Upper lobe of left lung (tissue), 4 donors: ENCODE measurements around the gene XRCC1.

Experiments used
- EP300 ChIP-seq, 4 donors: sonication (generic); formaldehyde crosslinking; IDR thresholded peaks; one replicate each; pipeline ENCODE4 v1.5.1; 2017; ENCODE audit warnings: antibody characterized with exemption in 4 of 4, control low read depth in 2 of 4
- POLR2A ChIP-seq, 4 donors: fragments of 450-650 bp; IDR thresholded peaks; one replicate each; pipeline ENCODE4 v1.5.1; 2016 to 2017; ENCODE audit warnings: antibody characterized with exemption in 4 of 4, mild to moderate bottlenecking in 2 of 4
- TF ChIP-seq, protein P1 (sequence below), 6 experiments: fragments of 450-650 bp in 4 of 6; fragments of 200-600 bp in 2 of 6; sonication (generic) in 2 of 6; IDR thresholded peaks; one replicate each; pipeline ENCODE4 v1.5.1; 2016 to 2019; ENCODE audit warnings: antibody characterized with exemption in 6 of 6

- TF ChIP-seq, protein P1, sequence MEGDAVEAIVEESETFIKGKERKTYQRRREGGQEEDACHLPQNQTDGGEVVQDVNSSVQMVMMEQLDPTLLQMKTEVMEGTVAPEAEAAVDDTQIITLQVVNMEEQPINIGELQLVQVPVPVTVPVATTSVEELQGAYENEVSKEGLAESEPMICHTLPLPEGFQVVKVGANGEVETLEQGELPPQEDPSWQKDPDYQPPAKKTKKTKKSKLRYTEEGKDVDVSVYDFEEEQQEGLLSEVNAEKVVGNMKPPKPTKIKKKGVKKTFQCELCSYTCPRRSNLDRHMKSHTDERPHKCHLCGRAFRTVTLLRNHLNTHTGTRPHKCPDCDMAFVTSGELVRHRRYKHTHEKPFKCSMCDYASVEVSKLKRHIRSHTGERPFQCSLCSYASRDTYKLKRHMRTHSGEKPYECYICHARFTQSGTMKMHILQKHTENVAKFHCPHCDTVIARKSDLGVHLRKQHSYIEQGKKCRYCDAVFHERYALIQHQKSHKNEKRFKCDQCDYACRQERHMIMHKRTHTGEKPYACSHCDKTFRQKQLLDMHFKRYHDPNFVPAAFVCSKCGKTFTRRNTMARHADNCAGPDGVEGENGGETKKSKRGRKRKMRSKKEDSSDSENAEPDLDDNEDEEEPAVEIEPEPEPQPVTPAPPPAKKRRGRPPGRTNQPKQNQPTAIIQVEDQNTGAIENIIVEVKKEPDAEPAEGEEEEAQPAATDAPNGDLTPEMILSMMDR (IDR thresholded peaks at IDR 0.05) = peak; percentile 49 to 74 (median 68)
- no peak for TF ChIP-seq POLR2A (IDR thresholded peaks at IDR 0.05)
- TF ChIP-seq EP300 (IDR thresholded peaks at IDR 0.05) = no peak
Observed at GRCh38 chr19:43555185-43555770, 20.0 kb downstream of the XRCC1 start.
